ENCODE measurements around the gene PIK3CG.
"Not testable (repeated sequence)": the region's sequence is repeated elsewhere in the genome, so short reads cannot be mapped to it uniquely, and the experiment has no call there.

The PIK3CG gene

GRCh38 chr7:106865130-106866041 lies at the start of gene PIK3CG:
Gene PIK3CG (plus strand): TSS chr7:106865282. CDS start chr7:106867562, 2,280 bp downstream.
- no peak for DNase-seq

- DNase-seq, result no peak
These were observed 48.0 kb upstream of the PIK3CG start for GRCh38 chr7:106817098-106817497.

- no peak for DNase-seq
These were observed 46.3 kb upstream of the PIK3CG start for GRCh38 chr7:106818736-106819135.

- DNase-seq, result no peak
These were observed 45.5 kb upstream of the PIK3CG start for GRCh38 chr7:106819546-106819945.

GRCh38 chr7:106820321-106821217 lies 44.5 kb upstream of the PIK3CG start:
- no peak for DNase-seq

GRCh38 chr7:106823631-106824030 lies 41.5 kb upstream of the PIK3CG start:
- no peak for DNase-seq

GRCh38 chr7:106824458-106824857 lies 40.6 kb upstream of the PIK3CG start:
- DNase-seq, result no peak

GRCh38 chr7:106827626-106828025 lies 37.5 kb upstream of the PIK3CG start:
- no peak for DNase-seq

GRCh38 chr7:106829496-106829895 lies 35.6 kb upstream of the PIK3CG start:
- DNase-seq, result no peak

- DNase-seq, result not testable (repeated sequence)
These were observed 34.2 kb upstream of the PIK3CG start for GRCh38 chr7:106830896-106831295.

- DNase-seq, result no peak
These were observed 28.3 kb upstream of the PIK3CG start for GRCh38 chr7:106836816-106837215.

- no peak for DNase-seq
These were observed 25.6 kb upstream of the PIK3CG start for GRCh38 chr7:106839511-106839910.

- no peak for DNase-seq
These were observed 24.7 kb upstream of the PIK3CG start for GRCh38 chr7:106840342-106840741.

GRCh38 chr7:106841896-106842390 lies 23.1 kb upstream of the PIK3CG start:
- DNase-seq, result no peak

GRCh38 chr7:106844279-106844997 lies 20.6 kb upstream of the PIK3CG start:
- DNase-seq, result no peak

GRCh38 chr7:106848049-106848448 lies 17.0 kb upstream of the PIK3CG start:
- DNase-seq, result no peak

GRCh38 chr7:106848851-106849442 lies 16.1 kb upstream of the PIK3CG start:
- no peak for DNase-seq

GRCh38 chr7:106851632-106852031 lies 13.4 kb upstream of the PIK3CG start:
- not testable (repeated sequence) for DNase-seq

- DNase-seq, result no peak
These were observed 11.7 kb upstream of the PIK3CG start for GRCh38 chr7:106853250-106853908.

GRCh38 chr7:106855540-106856132 lies 9.4 kb upstream of the PIK3CG start:
- no peak for DNase-seq

All from NCI-H1694 (cell line).